GM12873 (cell line): Measurements from ENCODE around the gene TBC1D16.

Source experiments
- TF ChIP-seq, protein P1 (sequence below): IDR thresholded peaks from 2 replicates; pipeline ENCODE4 v1.5.1; 2012; ENCODE audit warnings: low read depth, mild to moderate bottlenecking, moderate library complexity, low read length, control low read depth; ENCODE audit not compliant: insufficient read depth; ENCODE audit errors: missing control alignments

Gene TBC1D16

GRCh38 chr17:80009391-80010282, 26.0 kb downstream of the TBC1D16 start:
- TF ChIP-seq, protein P1, sequence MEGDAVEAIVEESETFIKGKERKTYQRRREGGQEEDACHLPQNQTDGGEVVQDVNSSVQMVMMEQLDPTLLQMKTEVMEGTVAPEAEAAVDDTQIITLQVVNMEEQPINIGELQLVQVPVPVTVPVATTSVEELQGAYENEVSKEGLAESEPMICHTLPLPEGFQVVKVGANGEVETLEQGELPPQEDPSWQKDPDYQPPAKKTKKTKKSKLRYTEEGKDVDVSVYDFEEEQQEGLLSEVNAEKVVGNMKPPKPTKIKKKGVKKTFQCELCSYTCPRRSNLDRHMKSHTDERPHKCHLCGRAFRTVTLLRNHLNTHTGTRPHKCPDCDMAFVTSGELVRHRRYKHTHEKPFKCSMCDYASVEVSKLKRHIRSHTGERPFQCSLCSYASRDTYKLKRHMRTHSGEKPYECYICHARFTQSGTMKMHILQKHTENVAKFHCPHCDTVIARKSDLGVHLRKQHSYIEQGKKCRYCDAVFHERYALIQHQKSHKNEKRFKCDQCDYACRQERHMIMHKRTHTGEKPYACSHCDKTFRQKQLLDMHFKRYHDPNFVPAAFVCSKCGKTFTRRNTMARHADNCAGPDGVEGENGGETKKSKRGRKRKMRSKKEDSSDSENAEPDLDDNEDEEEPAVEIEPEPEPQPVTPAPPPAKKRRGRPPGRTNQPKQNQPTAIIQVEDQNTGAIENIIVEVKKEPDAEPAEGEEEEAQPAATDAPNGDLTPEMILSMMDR, result no peak

GRCh38 chr17:80008848-80009247, 26.8 kb downstream of the TBC1D16 start:
- TF ChIP-seq, protein P1, result no peak

- TF ChIP-seq, protein P1, result peak; percentile 95
Observed at GRCh38 chr17:80008383-80008840, 27.3 kb downstream of the TBC1D16 start.

- TF ChIP-seq, protein P1, result no peak
Observed at GRCh38 chr17:80007939-80008338, 27.7 kb downstream of the TBC1D16 start.

DNA sequence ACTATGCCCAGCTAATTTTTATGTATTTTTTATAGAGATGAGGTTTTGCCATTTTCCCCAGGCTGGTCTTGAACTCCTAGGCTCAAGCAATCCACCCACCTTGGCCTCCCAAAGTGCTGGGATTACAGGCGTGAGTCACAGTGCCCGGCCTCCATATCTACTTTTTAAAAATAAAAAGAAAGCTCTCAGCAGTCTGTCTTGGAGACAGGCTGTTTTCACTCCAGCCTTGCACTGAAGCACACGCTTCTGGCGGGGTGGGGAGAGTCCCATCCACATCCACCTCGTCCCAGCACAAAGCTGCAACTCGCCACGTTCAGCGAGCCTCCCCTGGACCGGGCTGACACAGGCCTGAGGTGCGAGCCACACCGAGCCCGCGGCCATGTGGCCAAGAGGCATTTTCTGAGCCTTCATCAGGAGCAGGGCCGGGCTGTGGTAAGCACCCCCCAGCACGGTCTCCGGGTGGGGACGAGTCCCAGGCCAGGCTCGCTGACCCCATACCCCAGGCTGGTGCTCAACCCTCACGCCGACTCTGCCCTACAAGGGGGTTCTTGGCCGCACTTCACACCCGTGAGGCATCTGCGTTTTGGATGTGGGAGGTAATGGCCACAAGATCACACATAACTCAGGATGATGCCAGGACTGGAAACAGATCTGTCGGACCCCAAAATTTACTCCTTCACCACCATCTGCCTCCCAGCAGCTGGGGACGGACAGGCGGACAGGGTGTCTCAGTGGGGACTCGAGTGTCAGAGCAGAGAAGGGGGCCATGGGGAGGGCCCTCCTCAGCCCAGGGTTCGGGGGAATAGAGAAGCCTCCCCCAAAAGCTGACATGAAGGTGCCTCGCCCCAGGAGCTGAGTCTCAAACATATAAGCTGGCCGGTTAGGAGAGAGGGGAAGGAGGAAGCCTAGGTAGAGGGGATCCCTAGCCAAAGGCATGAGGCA, 28.6 kb downstream of the TBC1D16 start:
- TF ChIP-seq, protein P1, result no peak

GRCh38 chr17:80006339-80006720, 29.3 kb downstream of the TBC1D16 start:
- TF ChIP-seq, protein P1, result no peak
